Activated T-helper 9 cell treated with anti-CD3 and anti-CD28 coated beads, Interleukin-2, amount 50 U/mL, for 16 hours (primary cell): ENCODE measurements around the gene SIRT2.
A peak's percentile ranks its signal among the peaks of the same experiment; 100 is the strongest.
"Not testable (repeated sequence)": the region's sequence is repeated elsewhere in the genome, so short reads cannot be mapped to it uniquely, and the experiment has no call there.

Experiments
- DNase-seq: peaks from one replicate; pipeline ENCODE4 v3.0.0-alpha.2; 2020; ENCODE audit warnings: low read depth

SIRT2 gene

GRCh38 chr19:38844093-38844686, 55.2 kb downstream of the SIRT2 start:
- no peak for DNase-seq

GRCh38 chr19:38843175-38843758, 56.2 kb downstream of the SIRT2 start:
- DNase-seq, result no peak

GRCh38 chr19:38842439-38843174, 56.8 kb downstream of the SIRT2 start:
- DNase-seq, result peak; percentile 34

GRCh38 chr19:38841787-38842438, 57.5 kb downstream of the SIRT2 start:
- DNase-seq, result peak; percentile 24

- no peak for DNase-seq
Observed at GRCh38 chr19:38841180-38841766, 58.1 kb downstream of the SIRT2 start.

- DNase-seq, result no peak
Observed at GRCh38 chr19:38840583-38840968, 58.8 kb downstream of the SIRT2 start.

GRCh38 chr19:38839816-38840582, 59.4 kb downstream of the SIRT2 start:
- no peak for DNase-seq

- DNase-seq, result no peak
Observed at GRCh38 chr19:38838986-38839761, 60.2 kb downstream of the SIRT2 start.

- DNase-seq, result peak; percentile 43
Observed at GRCh38 chr19:38838208-38838985, 61.0 kb downstream of the SIRT2 start.

- DNase-seq, result no peak
Observed at GRCh38 chr19:38837656-38838121, 61.7 kb downstream of the SIRT2 start.

- no peak for DNase-seq
Observed at GRCh38 chr19:38836983-38837626, 62.3 kb downstream of the SIRT2 start.

GRCh38 chr19:38836159-38836982, 63.0 kb downstream of the SIRT2 start:
- no peak for DNase-seq

- no peak for DNase-seq
Observed at GRCh38 chr19:38834590-38834989, 64.8 kb downstream of the SIRT2 start.

GRCh38 chr19:38834104-38834490, 65.3 kb downstream of the SIRT2 start:
- no peak for DNase-seq

- DNase-seq, result no peak
Observed at GRCh38 chr19:38833092-38833425, 66.4 kb downstream of the SIRT2 start.

- no peak for DNase-seq
Observed at GRCh38 chr19:38831142-38831605, 68.2 kb downstream of the SIRT2 start.

- no peak for DNase-seq
Observed at GRCh38 chr19:38830039-38830733, 69.2 kb downstream of the SIRT2 start.

GRCh38 chr19:38829203-38829602, 70.2 kb downstream of the SIRT2 start:
- DNase-seq, result not testable (repeated sequence)
